HG03469 (cell line): ENCODE data around the gene GLB1L3.
A peak's percentile ranks its signal among the peaks of the same experiment; 100 is the strongest.

Experiments
- ATAC-seq: cut with Tn5 transposase; IDR thresholded peaks from one replicate; pipeline ENCODE4 v1.9.1; 2021; ENCODE audit warnings: mild to moderate bottlenecking, moderate library complexity, moderate number of reproducible peaks; ENCODE audit not compliant: unreplicated experiment

GLB1L3 gene, protein sequence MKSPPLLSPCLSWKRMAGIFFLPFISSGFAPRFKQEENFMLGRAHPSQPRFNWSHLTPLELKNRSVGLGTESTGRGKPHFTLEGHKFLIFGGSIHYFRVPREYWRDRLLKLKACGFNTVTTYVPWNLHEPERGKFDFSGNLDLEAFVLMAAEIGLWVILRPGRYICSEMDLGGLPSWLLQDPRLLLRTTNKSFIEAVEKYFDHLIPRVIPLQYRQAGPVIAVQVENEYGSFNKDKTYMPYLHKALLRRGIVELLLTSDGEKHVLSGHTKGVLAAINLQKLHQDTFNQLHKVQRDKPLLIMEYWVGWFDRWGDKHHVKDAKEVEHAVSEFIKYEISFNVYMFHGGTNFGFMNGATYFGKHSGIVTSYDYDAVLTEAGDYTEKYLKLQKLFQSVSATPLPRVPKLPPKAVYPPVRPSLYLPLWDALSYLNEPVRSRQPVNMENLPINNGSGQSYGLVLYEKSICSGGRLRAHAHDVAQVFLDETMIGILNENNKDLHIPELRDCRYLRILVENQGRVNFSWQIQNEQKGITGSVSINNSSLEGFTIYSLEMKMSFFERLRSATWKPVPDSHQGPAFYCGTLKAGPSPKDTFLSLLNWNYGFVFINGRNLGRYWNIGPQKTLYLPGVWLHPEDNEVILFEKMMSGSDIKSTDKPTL

DNA sequence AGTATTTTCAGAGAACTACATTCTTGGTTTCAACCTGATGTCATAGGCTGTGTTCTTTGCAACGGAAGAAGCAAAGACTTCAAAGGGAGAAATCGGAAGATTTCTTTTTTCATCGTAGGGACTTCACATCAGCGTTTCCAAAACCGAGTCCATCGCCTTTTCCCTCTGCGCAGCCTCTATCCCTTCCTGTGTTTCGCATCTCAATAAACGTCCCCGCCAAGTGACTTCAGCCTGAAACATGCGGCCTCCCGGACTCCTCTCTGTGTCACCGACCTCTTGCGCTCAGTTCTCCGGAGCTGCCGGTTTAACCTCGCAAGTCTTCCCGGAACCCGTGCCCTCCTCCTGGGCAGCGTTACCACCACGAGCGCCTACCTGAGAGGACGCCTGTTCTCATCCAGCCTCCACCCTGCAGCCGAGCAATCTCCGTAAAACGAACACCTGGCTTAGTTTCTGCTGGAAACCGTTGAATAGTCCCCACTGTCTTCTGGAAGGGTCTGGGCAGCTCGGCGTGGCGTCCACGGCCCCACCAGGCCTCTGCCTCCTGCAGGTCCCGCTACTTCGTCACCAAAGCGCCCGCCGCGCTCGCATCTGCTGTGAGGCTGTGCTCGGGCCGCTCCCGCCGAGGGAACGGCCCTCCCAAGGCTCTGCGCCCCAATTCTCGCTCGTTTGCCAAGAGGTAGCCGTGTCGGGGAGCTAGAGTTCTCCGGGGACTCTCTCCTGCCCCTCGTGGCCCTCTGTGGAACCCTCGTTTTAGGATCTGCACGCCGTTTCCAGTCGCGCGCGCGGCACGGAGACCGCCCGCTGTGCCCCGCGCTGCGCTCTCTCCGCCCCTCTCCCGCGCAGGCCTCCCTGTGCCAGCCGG, at the start of gene GLB1L3:
Gene GLB1L3, plus strand, starts transcription at position 846 of the 862 bp plus-strand sequence. CDS start 362 bp downstream, outside the sequence.
- no peak for ATAC-seq

DNA sequence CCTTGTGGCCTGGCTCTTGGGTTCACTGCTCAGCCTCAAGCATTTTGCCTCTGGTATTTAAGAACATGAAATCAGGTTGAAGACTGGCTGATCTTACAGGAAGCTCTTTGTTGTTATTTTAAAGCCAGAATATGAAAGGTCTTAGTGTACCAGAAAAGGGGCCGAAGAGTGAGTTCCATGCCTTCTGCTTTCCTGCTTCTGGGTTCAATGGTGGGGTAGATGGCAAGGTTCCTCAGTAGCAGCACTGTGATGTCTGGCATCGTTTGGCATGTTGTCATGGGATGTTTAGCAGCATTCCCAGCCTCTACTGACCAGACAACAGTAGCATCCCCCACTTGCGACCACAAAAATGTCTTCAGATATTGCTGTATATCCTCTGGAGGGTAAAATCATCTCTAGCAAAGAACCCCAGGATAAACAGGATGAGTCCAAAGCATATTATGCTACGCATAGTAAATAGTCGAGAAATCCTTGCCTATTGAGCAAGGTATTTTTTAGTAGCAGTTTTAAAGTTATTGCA, 49.3 kb upstream of the GLB1L3 start:
- ATAC-seq, result no peak

DNA sequence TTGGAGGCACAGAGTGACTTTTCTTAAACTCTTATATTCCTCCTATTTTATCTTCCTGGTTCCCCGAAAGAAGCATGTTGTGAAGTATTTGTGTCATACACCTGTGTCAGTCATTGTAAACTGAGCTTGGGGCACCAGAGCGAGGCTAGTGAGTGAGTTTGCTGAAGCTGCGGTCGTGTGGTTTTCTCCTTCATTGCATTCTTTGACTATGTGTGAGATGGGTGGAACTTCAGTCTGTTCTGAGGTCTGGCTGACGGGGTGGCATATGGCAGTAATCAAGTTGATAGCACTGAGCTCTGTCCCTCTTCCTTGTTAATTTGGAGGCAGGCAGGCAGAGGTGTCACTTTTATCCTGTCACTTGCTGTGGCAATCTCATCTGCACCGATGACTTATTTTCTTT, 47.6 kb upstream of the GLB1L3 start:
- ATAC-seq, result peak; percentile 37

- ATAC-seq, result no peak
These were observed 46.9 kb upstream of the GLB1L3 start for GRCh38 chr11:134229126-134229790.

GRCh38 chr11:134230339-134230738, 45.8 kb upstream of the GLB1L3 start:
- no peak for ATAC-seq

DNA sequence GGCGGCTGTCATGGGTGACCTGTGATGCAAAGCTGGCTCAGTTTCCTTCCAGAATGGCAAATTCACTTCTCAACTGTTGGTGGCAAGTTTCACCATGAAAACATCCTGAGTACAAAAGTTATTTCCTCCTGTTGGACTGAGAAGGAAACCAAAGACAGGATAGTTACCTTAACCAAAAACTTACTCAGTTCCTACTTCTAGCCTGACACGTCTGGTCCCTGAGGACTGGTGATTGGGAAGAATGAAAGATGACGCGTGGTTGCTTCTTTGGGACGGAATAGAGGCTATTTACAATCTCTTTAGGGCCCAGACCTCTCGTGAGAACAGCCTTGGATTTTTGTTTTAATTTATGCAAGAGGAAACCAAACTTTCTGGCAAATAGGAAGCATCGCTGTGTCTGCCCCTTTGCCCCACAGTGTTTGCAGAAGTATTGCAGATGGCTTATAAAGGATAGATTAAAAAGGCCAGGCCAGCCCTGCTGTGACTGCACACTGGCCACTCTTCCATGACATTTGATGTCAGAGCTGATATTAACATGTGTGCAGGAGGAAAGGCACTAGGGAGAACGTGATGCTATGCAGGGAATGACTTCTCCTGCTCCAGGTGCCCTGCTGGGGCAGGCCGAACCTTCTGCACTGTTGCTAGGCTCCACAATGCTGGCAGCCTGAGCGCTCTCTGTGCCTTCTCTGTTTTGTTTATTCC, 44.1 kb upstream of the GLB1L3 start:
- ATAC-seq, result no peak

GRCh38 chr11:134233729-134234179, 42.4 kb upstream of the GLB1L3 start:
- ATAC-seq, result no peak

DNA sequence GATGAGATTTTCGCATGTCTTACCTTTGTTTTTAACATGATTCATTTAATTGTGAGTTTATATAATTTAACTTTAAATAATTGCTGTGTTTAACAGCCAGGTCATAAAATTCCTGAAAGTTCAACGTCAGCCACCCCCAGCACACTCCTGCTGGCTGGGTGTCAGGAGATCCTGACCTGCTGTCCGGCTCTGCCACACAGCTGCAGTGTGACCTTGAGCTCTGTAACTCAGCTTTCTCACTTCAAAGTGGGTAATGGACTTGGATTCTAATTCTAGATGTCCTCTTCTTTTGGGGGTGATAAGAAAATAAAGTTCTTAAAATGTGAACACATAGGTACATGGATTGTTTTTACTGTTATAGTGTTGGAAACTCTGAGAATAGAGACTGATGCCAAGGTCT, 40.8 kb upstream of the GLB1L3 start:
- no peak for ATAC-seq

- no peak for ATAC-seq
These were observed 39.2 kb upstream of the GLB1L3 start for GRCh38 chr11:134236834-134237556.

GRCh38 chr11:134237557-134237922, 38.6 kb upstream of the GLB1L3 start:
- ATAC-seq, result no peak

- ATAC-seq, result no peak
These were observed 37.2 kb upstream of the GLB1L3 start for GRCh38 chr11:134238956-134239355.

GRCh38 chr11:134240592-134240991, 35.6 kb upstream of the GLB1L3 start:
- ATAC-seq, result no peak

DNA sequence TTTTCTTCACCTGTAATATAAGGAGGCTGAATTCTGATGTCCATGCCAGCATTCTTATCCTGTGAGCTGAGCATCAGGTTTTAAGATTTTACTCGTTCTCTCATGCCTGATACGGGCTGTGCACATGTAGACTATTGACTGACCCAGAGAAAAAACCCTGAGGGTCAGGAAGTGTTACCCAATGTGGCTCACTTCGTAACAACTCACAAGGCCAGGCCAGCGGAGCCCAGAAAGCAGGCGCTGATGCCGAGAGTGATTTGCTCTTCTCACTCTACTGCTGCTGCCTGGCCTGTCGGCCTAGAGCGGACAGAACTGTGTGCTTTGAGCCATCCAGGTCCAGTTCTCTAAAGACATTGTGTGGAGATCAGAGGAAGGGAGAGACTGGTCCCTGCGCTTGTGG, 33.8 kb upstream of the GLB1L3 start:
- ATAC-seq, result no peak

GRCh38 chr11:134243913-134244312, 32.3 kb upstream of the GLB1L3 start:
- no peak for ATAC-seq

DNA sequence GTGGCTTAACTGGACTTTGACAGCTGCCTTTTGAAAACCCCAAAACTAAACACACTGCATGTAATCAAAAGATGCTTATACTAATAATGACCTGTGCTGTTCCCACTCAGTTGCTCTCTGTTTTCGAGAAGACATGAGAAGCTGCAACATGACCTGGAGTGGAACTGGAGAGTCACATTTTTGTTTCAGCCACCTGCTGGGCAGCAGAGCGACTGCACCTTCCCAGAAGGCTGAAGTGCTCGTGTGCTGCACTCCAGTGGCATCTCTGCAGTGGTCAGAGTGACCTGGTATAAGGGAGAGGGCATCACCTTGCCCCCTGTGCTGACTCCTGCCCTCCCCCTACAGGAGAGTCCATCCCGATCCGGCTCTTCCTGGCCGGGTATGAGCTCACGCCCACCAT, 31.6 kb upstream of the GLB1L3 start:
- ATAC-seq, result peak; percentile 84

GRCh38 chr11:134245434-134245833, 30.7 kb upstream of the GLB1L3 start:
- no peak for ATAC-seq

GRCh38 chr11:134246100-134246499, 30.1 kb upstream of the GLB1L3 start:
- no peak for ATAC-seq

- ATAC-seq, result no peak
These were observed 29.5 kb upstream of the GLB1L3 start for GRCh38 chr11:134246678-134247077.

- no peak for ATAC-seq
These were observed 27.2 kb upstream of the GLB1L3 start for GRCh38 chr11:134248910-134249480.
